HG03103 (cell line): ENCODE measurements around the gene TJP2.

ENCODE experiments used
- ATAC-seq: cut with Tn5 transposase; IDR thresholded peaks from one replicate; pipeline ENCODE4 v1.9.1; 2021; ENCODE audit warnings: low read depth; ENCODE audit not compliant: unreplicated experiment

The TJP2 gene

GRCh38 chr9:69319324-69320025 is 145.4 kb downstream of the TJP2 start:
- no peak for ATAC-seq

DNA sequence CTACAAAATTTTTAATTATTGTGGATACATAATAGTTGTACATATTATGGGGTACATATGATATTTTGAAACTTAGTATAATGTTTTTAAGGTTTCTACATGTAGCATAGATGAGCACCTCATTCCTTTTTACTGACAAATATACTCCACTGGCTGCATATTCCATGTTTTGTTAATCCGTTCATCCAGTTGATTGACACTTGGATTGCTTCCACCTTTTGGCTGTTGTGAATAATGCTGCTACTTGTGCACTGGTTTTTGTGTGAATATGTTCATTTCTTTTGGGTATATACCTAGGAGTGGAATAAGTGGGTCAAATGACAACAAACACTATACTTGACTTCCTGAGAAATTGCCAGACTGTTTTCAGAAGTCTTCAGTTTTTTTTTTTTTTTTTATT is 148.2 kb downstream of the TJP2 start:
- ATAC-seq, result no peak

DNA sequence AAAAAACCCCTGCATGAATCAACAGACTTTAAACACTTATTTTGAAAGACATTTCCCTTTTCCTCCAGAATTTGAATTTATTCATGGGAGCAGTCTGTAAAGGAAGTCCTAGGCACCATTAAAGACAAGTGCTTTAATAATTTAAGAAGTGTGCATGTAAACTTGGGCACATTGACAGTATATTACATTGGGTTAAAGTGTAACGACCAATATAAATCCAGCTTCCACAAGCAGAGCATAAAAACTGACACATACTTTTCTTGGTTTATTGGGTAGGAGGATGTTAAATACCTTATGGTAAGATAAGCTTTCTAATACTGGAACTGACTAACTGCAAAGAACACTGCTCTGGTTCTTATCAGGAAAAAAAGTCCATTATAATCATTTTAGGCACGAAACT is 149.8 kb downstream of the TJP2 start:
- ATAC-seq, result no peak
